HL-60 (cell line): Measurements from ENCODE around the gene CLEC14A.

Experiments used
- DNase-seq, 2 experiments: peaks; one replicate each; pipeline ENCODE4 v3.0.0-alpha.2; 2010 to 2020; ENCODE audit warnings: low read depth in 1 of 2, low spot score in 1 of 2
- H3K27ac ChIP-seq: fragments of 250-450 bp; sonication (Bioruptor Pico); replicated peaks from 2 replicates; pipeline ENCODE4 v1.5.1; 2020; ENCODE audit warnings: mild to moderate bottlenecking, moderate library complexity
- H3K27me3 ChIP-seq: fragments of 250-450 bp; sonication (Bioruptor Pico); 2 replicates; pipeline ENCODE4 v1.5.1; 2021; ENCODE audit warnings: mild to moderate bottlenecking, moderate library complexity; ENCODE audit not compliant: insufficient read depth, poor library complexity, severe bottlenecking
- H3K4me3 ChIP-seq: replicated peaks from 2 replicates; pipeline ENCODE4 v1.5.1; 2011; ENCODE audit warnings: mild to moderate bottlenecking, control low read depth, low read length; ENCODE audit not compliant: insufficient read depth
- GABPA ChIP-seq: IDR thresholded peaks from 2 replicates; pipeline ENCODE4 v1.6.1; 2012; ENCODE audit warnings: low read depth
- POLR2AphosphoS5 ChIP-seq: IDR thresholded peaks from 2 replicates; pipeline ENCODE4 v1.6.1; 2012; ENCODE audit warnings: low read depth
- REST ChIP-seq: IDR thresholded peaks from 2 replicates; pipeline ENCODE4 v1.6.1; 2012; ENCODE audit warnings: low read depth; ENCODE audit not compliant: insufficient replicate concordance
- SPI1 ChIP-seq: IDR thresholded peaks from 2 replicates; pipeline ENCODE4 v1.6.1; 2012; ENCODE audit warnings: low read depth, mild to moderate bottlenecking, borderline replicate concordance
- TF ChIP-seq, protein P1 (sequence below): IDR thresholded peaks from one replicate; pipeline ENCODE4 v1.5.1; 2011; ENCODE audit warnings: low read length, control low read depth, inconsistent platforms; ENCODE audit not compliant: insufficient read depth

CLEC14A gene

GRCh38 chr14:38226366-38226765, 29.5 kb downstream of the CLEC14A start:
- Histone ChIP-seq H3K4me3 (no peak overlapping the region), H3K27me3 (no peaks in the 10 kb centered on the region), H3K27ac (no peak overlapping the region)
- DNase-seq: no peak
- TF ChIP-seq, protein P1, sequence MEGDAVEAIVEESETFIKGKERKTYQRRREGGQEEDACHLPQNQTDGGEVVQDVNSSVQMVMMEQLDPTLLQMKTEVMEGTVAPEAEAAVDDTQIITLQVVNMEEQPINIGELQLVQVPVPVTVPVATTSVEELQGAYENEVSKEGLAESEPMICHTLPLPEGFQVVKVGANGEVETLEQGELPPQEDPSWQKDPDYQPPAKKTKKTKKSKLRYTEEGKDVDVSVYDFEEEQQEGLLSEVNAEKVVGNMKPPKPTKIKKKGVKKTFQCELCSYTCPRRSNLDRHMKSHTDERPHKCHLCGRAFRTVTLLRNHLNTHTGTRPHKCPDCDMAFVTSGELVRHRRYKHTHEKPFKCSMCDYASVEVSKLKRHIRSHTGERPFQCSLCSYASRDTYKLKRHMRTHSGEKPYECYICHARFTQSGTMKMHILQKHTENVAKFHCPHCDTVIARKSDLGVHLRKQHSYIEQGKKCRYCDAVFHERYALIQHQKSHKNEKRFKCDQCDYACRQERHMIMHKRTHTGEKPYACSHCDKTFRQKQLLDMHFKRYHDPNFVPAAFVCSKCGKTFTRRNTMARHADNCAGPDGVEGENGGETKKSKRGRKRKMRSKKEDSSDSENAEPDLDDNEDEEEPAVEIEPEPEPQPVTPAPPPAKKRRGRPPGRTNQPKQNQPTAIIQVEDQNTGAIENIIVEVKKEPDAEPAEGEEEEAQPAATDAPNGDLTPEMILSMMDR: no peak

DNA sequence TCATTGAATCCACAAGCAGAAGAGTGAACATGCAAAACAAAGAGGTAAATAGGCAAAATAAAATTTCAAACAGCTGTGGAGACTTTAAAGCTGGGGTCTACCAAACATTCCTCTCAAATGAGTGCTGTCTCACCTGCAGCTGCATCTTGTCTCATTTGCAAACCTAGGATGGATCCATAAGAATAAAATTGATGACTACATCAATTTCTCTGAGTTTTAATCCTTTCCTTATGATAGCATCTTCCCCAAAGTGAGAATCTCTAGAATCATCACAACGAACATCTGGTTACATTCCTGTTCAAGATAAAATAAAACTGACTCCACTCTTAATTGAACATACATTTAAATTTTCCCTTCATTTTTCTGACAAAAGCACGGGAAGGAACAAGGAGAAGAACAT, 29.9 kb downstream of the CLEC14A start:
- TF ChIP-seq, protein P1: no peak
- TF ChIP-seq GABPA (no peak), POLR2AphosphoS5 (no peak), SPI1 (no peak), REST (no peak)
- no peaks in the 10 kb centered on the region for H3K27me3 ChIP-seq
- no peak for DNase-seq
- no peak overlapping the region for H3K4me3 ChIP-seq
- no peak overlapping the region for H3K27ac ChIP-seq

DNA sequence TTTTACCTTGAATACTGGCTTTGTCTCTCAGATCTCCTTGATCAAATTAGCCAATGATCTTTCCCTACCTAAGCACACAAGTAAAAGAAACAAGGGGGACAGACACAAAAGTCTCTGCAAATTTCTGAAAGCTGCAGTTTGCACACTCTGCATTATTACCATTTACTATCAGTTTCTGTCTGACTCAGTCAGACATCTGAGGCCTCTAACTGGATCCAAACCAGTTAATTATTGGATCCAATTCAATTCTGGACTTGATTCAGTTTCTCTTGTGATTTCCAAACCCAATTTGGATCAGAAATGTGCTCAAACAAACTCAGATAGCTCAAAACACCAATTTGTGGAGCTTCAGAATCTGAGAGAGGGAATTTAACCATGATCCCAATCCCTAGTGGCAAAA, 31.6 kb downstream of the CLEC14A start:
- H3K4me3 ChIP-seq: no peak overlapping the region
- no peaks in the 10 kb centered on the region for H3K27me3 ChIP-seq
- H3K27ac ChIP-seq: no peak overlapping the region
- TF ChIP-seq REST: no peak
- TF ChIP-seq, protein P1: no peak
- DNase-seq: no peak

- DNase-seq: no peak
- no peak for TF ChIP-seq POLR2AphosphoS5
- TF ChIP-seq GABPA: no peak
- no peak for TF ChIP-seq SPI1
- no peak for TF ChIP-seq REST
- TF ChIP-seq, protein P1: no peak
- no peak overlapping the region for H3K27ac ChIP-seq
- no peaks in the 10 kb centered on the region for H3K27me3 ChIP-seq
- H3K4me3 ChIP-seq: no peak overlapping the region
Observed at GRCh38 chr14:38221077-38221476, 34.8 kb downstream of the CLEC14A start.
